ENCODE data around the gene EPDR1.

Gene EPDR1

DNA sequence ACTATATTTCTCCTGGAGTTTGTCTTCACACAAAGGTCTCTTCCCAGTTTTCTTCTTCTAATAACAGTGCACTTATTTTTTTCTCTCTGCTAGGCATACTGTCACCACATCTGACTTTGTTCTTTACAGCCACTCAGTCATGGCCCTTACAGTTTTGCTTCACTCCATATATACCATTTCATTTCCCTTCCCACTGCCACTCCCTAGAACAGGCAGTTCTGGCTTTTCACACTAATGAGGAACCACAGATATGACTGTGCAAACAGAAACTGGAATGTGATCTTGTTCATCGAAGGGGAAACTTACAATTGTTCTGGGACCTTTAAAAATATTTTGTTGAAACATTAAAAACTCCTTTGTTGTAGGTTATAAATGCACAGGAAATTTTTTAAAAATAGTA, 67.3 kb downstream of the EPDR1 start:
- TF ChIP-seq, protein P1, sequence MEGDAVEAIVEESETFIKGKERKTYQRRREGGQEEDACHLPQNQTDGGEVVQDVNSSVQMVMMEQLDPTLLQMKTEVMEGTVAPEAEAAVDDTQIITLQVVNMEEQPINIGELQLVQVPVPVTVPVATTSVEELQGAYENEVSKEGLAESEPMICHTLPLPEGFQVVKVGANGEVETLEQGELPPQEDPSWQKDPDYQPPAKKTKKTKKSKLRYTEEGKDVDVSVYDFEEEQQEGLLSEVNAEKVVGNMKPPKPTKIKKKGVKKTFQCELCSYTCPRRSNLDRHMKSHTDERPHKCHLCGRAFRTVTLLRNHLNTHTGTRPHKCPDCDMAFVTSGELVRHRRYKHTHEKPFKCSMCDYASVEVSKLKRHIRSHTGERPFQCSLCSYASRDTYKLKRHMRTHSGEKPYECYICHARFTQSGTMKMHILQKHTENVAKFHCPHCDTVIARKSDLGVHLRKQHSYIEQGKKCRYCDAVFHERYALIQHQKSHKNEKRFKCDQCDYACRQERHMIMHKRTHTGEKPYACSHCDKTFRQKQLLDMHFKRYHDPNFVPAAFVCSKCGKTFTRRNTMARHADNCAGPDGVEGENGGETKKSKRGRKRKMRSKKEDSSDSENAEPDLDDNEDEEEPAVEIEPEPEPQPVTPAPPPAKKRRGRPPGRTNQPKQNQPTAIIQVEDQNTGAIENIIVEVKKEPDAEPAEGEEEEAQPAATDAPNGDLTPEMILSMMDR (conservative IDR thresholded peaks at IDR 0.05; ENCODE audit: low read depth, low read length) = no peak
- H3K4me3 ChIP-seq (ENCODE audit: low read length) = no peak overlapping the region
- DNase-seq (ENCODE audit: low read depth) = no peak

DNA sequence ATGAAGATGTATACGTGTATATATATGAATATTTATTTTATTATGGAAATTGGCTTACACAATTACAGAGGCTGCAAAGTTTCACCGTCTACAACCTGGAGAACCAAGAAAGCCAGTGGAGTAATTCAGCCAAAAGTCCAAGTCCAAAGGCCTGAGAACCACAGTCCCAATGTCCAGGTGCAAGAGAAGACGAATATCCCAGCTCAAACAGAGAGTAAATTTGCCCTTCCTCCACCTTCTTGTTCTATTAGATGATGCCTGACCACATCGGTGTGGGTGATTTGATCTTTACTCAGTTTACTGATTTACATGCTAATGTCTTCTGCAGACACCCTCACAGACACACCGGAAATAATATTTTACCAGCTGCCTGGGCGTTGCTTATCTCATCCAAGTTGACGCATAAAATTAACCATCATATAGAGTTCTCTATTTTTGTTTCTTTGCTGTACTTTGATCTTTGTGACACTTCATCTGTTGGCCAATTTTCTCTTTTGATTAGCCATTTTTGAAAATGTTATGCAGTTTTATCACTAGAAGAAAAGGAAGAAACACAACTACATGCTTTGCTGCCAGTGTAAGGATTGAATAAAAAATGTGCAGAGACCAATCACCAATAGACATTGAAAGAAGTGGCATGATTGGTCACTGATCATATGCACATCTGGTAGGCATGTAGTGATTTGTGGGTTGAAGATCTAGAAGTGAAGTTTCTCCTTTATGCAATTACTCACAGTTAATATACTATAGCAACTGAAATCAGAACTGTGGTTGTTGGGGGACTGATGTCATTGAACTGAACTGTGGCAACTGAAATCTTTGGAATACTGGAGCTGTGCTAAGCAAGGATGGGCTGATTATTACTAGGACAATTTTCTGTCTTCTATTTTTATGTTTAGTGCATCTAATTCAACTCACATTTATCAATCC, 68.5 kb downstream of the EPDR1 start:
- no peak for DNase-seq (ENCODE audit: low read depth)
- TF ChIP-seq, protein P1 (conservative IDR thresholded peaks at IDR 0.05; ENCODE audit: low read depth, low read length) = no peak
- no peak overlapping the region for H3K4me3 ChIP-seq (ENCODE audit: low read length)

DNA sequence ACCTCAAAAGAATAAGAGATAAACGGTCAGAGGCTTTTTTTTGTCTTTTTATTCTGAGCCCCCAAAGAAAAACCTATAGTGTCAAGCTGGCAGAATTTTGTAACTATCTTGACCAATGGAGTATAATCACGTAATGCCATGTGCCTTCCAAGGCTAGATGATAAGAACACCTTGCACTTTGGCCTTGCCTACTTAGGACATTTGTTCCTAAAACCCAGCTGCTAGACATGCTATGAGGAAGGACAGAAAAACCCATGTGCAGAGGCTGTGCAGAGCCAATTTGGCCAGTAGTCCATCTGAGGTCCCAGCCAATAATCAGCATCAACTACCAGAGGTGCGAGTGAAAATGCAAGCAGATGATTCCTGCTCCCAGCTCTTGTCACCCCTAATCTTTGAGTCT, 69.9 kb downstream of the EPDR1 start:
- DNase-seq (ENCODE audit: low read depth) = no peak
- no peak overlapping the region for H3K4me3 ChIP-seq (ENCODE audit: low read length)
- TF ChIP-seq, protein P1 (conservative IDR thresholded peaks at IDR 0.05; ENCODE audit: low read depth, low read length) = no peak

DNA sequence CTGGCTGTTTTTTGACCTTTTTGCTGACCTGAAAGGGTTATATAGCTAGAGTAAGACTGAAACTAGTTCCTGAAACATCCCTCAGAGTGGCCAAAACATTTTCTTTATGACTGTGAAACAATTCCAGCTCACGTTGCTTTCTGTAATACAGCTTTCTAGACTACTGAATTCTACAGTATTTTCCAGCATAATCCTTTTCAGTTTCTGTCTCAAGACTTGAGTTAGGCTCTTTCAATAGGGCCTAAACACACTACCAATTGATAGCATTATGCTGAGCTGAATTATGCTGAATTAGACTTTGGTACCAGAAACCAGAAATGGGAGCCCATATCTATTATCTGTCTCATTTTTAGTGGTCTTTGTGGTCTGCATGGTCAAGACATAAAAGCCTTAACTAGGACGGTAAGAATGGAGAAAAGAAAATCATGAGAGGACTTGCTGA, 72.6 kb downstream of the EPDR1 start:
- DNase-seq (ENCODE audit: low read depth) = no peak
- no peak overlapping the region for H3K4me3 ChIP-seq (ENCODE audit: low read length)
- TF ChIP-seq, protein P1 (conservative IDR thresholded peaks at IDR 0.05; ENCODE audit: low read depth, low read length) = no peak

DNA sequence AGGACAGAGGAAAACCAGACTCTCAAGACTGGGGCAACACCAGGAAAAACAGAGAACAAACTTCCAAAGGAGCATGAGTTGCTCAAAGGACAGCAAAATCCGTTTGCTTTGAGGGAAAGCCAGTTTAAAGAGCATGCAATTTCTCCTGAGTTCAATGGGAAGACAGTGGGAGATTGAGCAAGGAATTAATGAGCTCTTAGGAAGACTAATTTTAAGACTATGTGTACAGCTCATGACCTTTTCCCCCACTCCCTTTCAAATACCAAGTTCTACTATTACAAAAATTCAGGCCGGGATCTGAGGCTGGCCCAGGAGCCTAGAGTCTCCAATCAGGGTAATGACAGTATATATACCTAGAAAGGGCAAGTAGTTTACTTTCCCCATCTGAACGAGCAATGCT, 79.2 kb downstream of the EPDR1 start:
- no peak for DNase-seq (ENCODE audit: low read depth)
- TF ChIP-seq, protein P1 (conservative IDR thresholded peaks at IDR 0.05; ENCODE audit: low read depth, low read length) = no peak
- H3K4me3 ChIP-seq (ENCODE audit: low read length) = no peak overlapping the region

DNA sequence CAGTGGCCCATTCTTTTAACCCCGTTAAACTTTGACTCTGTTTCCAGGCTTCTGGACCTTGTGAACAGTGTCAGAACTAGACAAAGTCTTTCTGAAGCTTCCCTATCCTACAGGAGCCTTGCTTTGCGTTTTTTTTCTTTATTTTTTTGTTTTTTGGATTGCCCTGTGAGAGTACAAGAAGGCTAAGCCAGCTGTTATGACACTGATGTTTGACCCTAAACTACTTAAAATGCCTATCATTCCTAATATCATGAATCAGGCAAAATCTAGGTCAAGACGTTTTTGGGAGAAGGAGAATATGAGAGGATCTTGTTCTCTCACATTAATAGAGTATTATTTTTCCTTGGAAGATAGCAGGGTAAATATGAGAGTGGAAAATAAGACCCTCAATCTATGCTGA, 79.8 kb downstream of the EPDR1 start:
- DNase-seq (ENCODE audit: low read depth) = no peak
- H3K4me3 ChIP-seq (ENCODE audit: low read length) = no peak overlapping the region
- TF ChIP-seq, protein P1 (conservative IDR thresholded peaks at IDR 0.05; ENCODE audit: low read depth, low read length) = no peak

All from retinal pigment epithelial cell (primary cell).